Measurements from ENCODE around the gene SPATA32.

The SPATA32 gene

DNA sequence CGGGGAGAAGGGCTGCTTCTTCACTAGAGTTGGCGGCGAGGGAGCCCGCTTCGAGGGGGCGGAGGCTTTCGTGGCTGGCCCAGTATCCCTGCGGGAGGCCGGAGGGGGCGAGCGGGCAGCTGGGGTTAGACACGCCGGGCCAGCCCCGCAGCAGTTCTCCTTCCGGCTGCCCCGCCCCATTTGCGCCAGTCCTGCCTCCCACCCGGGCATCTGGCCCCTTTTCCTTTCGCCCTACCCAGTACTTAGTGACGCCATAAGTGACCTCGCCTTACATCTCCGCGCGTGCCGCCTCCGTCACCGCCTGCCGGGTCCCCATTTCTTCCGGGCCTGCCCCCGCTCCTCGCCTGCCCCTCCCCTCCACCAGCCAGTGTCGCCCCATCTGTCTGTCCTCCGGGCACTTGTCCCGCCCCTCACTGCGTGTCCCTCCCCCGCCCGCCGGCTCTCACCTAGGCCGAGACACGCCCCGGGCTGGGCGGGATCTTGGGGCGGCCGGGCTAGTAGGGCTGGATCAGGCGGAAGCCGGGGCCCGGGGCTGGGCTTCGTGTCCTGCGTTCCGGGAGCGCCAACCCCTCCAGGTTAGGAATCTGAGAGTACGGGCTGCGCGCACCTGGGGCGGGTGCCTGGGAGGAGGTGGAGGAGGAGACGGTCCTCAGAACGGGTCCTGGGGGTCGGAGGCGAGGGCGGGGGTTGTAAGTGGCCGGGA lies 14.3 kb downstream of the SPATA32 start:
- Mint-ChIP-seq H3K27me3 (no peaks in the 10 kb centered on the region), H3K27ac (peak overlapping the region; percentile 76 to 98), H3K9me3 (no peaks in the 10 kb centered on the region), H3K4me1 (peaks cover 83% of the 10 kb centered on the region), H3K4me3 (peak overlapping the region; percentile 86 to 92)
- DNase-seq (peak; percentile 97 to 98), ATAC-seq (peak; percentile 91)

DNA sequence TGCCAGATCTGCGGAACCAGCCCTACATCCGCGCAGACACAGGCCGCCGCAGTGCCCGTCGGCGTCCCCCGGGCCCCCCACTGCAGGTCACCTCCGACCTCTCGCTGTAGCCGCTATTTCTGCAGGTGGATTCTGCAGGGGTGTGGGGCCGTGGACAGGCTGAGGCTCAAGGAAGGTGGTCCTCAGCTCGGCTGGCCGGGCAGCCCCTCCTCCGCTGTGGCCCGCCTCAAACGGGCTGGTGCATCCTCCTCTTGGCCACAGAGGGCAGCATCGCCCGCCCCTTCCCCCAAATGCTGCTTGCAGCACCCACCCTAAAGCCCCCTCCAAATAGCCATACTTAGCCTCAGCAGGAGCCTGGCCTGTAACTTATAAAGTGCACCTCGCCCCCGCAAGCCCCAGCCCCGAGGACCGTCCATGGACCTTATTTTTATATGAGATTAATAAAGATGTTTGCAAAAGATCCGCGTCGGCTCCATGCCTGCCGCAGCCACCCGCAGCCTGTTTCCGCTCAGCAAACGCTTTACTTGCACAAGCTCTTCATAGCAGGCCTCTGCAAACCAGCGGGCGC lies 14.9 kb downstream of the SPATA32 start:
- Mint-ChIP-seq H3K27ac (peak overlapping the region; percentile 67 to 98), H3K27me3 (no peaks in the 10 kb centered on the region), H3K4me3 (peak overlapping the region; percentile 86 to 92), H3K4me1 (peaks cover 83% of the 10 kb centered on the region), H3K9me3 (no peaks in the 10 kb centered on the region)
- ATAC-seq = peak; percentile 66
- no peak for DNase-seq

DNA sequence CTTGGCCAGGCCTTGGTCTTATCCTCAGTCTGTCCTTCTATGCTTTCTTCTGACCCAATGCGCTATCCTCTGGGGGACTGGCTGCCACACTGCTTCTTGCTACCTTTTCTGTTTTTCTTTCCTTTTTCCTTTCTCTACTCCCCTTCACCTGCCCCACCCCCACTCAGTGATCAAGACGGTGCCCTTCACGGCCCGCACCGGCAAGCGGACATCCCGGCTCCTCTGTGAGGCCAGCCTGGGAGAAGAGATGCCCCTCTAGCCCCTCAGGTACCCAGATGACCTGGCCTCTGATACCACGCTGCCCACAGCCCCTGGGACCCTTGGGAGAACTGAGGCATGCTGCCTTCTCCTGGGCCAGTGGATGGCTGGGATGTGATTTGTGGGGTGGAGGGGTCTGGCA lies 15.6 kb downstream of the SPATA32 start:
- Mint-ChIP-seq H3K9me3 (no peaks in the 10 kb centered on the region), H3K4me3 (peak overlapping the region; percentile 56 to 92), H3K27me3 (no peaks in the 10 kb centered on the region), H3K4me1 (peaks cover 80% of the 10 kb centered on the region), H3K27ac (no peak overlapping the region)
- no peak for ATAC-seq
- DNase-seq = no peak

DNA sequence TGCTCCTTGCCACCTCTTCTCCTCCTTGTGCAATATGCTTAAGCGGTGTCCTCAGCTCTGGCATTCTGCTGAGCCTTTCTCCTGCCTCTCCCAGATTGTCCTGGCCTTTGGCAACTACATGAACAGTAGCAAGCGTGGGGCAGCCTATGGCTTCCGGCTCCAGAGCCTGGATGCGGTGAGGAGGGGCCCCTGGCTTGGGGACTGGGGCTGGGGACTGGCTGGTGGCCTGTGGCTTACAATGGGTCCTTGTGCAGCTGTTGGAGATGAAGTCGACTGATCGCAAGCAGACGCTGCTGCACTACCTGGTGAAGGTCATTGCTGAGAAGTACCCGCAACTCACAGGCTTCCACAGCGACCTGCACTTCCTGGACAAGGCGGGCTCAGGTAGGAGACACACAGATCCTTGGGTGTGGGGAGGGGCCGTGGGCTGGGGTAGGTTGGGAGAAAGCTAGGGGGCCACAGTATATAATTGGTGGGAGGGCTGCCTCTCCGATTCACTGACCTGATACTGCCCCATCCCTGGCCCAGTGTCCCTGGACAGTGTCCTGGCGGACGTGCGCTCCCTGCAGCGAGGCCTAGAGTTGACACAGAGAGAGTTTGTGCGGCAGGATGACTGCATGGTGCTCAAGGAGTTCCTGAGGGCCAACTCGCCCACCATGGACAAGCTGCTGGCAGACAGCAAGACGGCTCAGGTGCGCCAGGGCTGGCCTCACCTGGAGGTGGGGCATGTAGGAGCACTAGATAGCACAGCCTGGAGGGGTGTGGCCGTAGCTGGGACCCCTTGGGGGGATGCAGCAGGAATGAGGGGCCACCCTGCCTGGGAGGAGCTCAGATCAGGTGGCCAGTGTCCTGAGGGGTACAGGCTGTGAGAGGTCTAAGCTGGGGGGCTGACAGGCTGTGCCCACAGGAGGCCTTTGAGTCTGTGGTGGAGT lies 16.9 kb downstream of the SPATA32 start:
- Mint-ChIP-seq H3K27me3 (no peaks in the 10 kb centered on the region), H3K9me3 (no peaks in the 10 kb centered on the region), H3K4me3 (peak overlapping the region in 1 of 2 donors; percentile 43), H3K27ac (peak overlapping the region in 1 of 2 donors; percentile 81), H3K4me1 (peaks cover 77% of the 10 kb centered on the region)
- DNase-seq (no peak), ATAC-seq (no peak)

DNA sequence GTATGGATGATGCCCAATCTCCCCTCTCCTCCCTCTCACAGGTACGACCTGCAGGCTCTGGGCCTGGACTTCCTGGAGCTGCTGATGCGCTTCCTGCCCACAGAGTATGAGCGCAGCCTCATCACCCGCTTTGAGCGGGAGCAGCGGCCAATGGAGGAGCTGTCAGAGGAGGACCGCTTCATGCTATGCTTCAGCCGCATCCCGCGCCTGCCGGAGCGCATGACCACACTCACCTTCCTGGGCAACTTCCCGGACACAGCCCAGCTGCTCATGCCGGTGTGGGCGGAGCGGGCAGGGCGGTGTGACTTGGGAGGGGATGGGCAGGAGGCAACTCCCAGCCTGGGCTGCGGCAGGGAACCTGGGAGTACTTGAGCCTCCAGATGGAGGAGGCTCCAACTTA lies 18.1 kb downstream of the SPATA32 start:
- ATAC-seq (no peak), DNase-seq (no peak)
- H3K4me3 Mint-ChIP-seq = no peak overlapping the region
- H3K27ac Mint-ChIP-seq = peak overlapping the region in 1 of 2 donors; percentile 71
- peaks cover 76% of the 10 kb centered on the region for H3K4me1 Mint-ChIP-seq
- H3K27me3 Mint-ChIP-seq = no peaks in the 10 kb centered on the region
- no peaks in the 10 kb centered on the region for H3K9me3 Mint-ChIP-seq

DNA sequence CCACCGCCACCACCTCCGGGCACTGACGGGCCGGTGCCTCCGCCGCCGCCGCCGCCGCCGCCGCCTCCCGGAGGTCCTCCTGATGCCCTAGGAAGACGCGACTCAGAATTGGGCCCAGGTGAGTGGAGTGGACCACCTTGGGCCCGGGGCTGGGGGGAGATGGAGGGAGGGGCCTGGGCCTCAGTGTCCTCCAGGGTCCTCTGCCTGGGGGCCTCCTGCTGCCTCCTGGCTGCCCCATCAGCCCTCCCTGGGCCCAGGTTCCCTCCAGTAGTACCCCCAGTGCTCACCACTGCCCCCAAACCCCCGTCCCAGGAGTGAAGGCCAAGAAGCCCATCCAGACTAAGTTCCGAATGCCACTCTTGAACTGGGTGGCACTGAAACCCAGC lies 19.9 kb downstream of the SPATA32 start:
- Mint-ChIP-seq H3K9me3 (no peaks in the 10 kb centered on the region), H3K4me3 (no peak overlapping the region), H3K27ac (peak overlapping the region in 1 of 2 donors; percentile 54), H3K4me1 (peaks cover 81% of the 10 kb centered on the region), H3K27me3 (no peaks in the 10 kb centered on the region)
- ATAC-seq (peak; percentile 2), DNase-seq (no peak)

DNA sequence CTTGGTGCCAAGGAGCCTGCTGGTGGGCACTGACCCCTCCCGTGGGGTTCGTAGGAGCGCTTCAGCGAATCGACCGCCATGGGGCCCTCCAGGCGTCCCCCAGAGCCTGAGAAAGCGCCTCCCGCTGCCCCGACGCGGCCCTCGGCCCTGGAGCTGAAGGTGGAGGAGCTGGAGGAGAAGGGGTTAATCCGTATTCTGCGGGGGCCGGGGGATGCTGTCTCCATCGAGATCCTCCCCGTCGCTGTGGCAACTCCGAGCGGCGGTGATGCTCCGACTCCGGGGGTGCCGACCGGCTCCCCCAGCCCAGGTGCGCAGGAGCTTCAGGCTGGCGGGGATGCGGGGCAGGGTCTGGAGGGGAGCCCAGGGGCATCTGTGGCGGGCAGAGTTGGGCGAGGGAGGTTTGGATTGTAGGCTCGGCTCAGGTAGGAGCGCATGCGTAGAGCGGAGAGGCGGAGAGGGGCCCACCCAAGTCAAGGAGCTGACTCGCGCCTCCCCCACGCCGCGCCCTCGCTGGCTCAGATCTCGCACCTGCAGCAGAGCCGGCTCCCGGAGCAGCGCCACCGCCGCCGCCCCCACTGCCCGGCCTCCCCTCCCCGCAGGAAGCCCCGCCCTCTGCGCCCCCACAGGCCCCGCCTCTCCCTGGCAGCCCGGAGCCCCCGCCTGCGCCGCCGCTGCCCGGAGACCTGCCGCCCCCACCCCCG lies 20.4 kb downstream of the SPATA32 start:
- Mint-ChIP-seq H3K27me3 (no peaks in the 10 kb centered on the region), H3K27ac (peak overlapping the region in 1 of 2 donors; percentile 96), H3K9me3 (no peaks in the 10 kb centered on the region), H3K4me1 (peaks cover 77% of the 10 kb centered on the region), H3K4me3 (peak overlapping the region in 1 of 2 donors; percentile 19)
- ATAC-seq (peak; percentile 8), DNase-seq (no peak)

DNA sequence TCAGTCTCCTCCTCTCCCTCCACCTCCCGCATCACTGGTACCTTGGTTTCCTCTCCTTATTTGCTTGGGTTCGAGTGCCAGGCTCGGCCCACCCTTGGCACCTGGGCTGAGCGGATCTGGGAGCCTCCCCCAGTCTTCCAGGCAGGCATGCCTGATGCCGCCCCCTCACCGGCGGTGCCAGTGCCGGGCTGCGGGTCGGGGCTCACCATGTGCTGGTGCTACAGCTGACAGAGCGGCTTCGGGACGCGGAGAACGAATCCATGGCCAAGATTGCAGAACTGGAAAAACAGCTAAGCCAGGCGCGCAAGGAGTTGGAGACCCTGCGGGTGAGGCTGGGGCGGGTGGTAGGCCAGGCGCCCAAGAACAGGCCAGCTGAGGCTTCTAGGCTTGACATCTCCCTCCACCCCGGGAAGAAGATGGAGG lies 21.0 kb downstream of the SPATA32 start:
- DNase-seq = no peak
- Mint-ChIP-seq H3K27me3 (no peaks in the 10 kb centered on the region), H3K4me1 (peaks cover 75% of the 10 kb centered on the region), H3K27ac (peak overlapping the region in 1 of 2 donors; percentile 96), H3K4me3 (peak overlapping the region in 1 of 2 donors; percentile 19), H3K9me3 (no peaks in the 10 kb centered on the region)
- ATAC-seq = no peak

DNA sequence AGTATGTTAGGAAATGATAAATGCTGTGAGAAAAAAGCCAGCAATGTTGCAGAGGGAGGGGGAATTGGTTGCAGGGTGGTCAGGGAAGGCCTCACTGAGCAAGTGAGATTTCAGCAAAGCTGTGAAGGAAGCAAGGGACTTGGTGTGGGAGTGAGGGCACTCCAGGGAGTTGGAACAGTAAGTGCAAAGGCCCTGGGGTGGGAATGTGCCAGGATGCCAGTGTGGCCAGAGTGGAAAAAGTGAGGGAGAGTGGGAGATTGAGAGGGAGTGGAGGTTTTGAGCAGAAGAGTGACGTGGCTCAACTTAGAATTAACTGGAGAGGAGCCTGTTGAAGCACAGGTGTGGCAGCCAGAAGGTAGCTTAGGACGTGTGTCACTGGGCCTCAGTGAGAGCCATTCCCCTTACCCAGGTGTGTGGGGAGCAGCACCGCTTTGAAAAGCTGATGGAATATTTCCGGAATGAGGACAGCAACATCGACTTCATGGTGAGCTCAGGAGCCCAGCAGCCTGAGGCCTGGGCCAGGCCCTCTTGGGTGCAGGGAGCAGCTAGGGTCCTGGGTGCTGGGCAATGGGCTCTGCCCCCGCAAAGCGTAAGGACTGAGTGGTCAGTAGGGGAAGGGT lies 23.6 kb downstream of the SPATA32 start:
- no peaks in the 10 kb centered on the region for H3K27me3 Mint-ChIP-seq
- H3K9me3 Mint-ChIP-seq = no peaks in the 10 kb centered on the region
- ATAC-seq (no peak), DNase-seq (no peak)
- peak overlapping the region; percentile 16 to 80 for H3K27ac Mint-ChIP-seq
- H3K4me3 Mint-ChIP-seq = no peak overlapping the region
- H3K4me1 Mint-ChIP-seq = peaks cover 82% of the 10 kb centered on the region

DNA sequence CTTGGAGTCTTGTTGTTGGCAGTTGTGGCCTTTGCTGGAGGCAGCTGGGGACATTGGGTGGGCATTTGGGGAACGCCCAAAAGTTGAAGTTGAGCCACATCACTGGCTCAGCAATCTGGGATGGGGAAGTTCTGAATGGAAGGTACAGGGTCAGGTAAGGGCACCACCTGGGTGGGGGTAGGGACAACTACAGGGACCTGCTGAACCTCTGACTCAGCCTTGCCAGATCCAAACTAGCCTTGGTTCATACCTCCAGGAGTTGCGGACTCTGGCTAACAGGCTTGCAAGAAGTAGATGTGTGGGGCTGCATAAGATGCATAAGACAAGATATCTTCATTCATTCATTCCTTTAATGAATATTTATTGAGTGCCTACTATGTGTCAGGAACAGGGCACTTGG lies 24.2 kb downstream of the SPATA32 start:
- no peak for ATAC-seq
- no peak overlapping the region for H3K4me3 Mint-ChIP-seq

DNA sequence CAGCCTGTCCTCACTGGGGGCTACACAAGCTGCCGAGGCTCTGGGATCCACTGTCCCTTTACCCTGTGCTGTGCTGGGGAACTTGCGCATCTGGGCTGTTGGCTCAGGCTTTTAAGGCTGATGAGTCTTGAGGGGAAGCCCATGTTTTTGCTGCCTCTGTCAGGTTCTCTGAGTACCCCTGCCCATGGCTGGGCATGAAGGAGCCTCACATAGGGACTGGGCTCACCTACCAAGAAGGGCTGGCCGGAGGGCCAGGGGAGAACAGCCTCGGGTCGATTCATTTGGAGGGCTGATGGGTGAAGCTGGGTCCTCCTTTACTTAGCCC lies 25.6 kb downstream of the SPATA32 start:
- peaks cover 89% of the 10 kb centered on the region for H3K4me1 Mint-ChIP-seq
- no peak overlapping the region for H3K4me3 Mint-ChIP-seq
- DNase-seq (no peak), ATAC-seq (no peak)
- no peaks in the 10 kb centered on the region for H3K9me3 Mint-ChIP-seq
- no peaks in the 10 kb centered on the region for H3K27me3 Mint-ChIP-seq
- H3K27ac Mint-ChIP-seq = no peak overlapping the region

More for the DNA sequence above, 24.2 kb downstream of the SPATA32 start:
- Mint-ChIP-seq H3K4me1 (peaks cover 83% of the 10 kb centered on the region), H3K27ac (peak overlapping the region in 1 of 2 donors; percentile 1), H3K9me3 (no peaks in the 10 kb centered on the region), H3K27me3 (no peaks in the 10 kb centered on the region)
- no peak for DNase-seq

DNA sequence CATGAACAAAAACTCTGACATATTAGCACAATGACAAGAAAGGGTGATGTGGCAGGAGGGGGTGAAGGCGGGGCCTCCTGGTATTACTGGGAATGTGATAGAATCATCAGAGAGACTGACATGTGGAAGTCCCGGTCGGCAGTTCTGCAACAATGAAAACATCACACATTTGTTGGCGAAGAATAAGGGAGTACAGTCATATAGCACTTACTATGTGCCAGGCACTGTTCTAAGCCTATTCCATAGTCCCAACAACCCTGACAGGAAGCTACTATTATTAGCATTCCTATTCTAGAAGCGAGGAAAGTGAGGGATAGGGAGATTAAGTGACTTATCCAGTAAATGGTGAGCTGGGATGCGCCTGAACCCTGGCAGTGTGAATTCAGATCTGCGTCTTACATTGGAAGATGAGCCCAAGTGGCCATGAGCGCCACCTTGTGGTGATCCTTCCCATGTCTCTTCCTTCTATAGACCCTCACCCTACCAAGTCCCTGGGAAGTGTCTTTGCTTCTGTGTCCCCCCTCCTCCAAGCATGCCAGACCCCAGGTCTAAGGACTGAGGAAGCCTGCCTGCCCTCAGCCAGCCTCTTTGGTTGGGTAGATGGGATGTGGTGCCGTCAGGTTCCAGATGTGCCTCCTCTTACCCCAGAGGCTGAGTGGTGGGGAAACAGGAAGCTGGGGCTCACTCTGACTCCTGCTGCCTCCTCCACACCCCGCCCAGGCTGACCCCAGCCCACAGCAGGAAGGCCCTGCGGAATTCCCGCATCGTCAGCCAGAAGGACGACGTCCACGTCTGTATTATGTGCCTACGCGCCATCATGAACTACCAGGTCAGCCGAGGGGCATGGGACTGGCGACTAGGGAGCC lies 26.2 kb downstream of the SPATA32 start:
- peaks cover 89% of the 10 kb centered on the region for H3K4me1 Mint-ChIP-seq

DNA sequence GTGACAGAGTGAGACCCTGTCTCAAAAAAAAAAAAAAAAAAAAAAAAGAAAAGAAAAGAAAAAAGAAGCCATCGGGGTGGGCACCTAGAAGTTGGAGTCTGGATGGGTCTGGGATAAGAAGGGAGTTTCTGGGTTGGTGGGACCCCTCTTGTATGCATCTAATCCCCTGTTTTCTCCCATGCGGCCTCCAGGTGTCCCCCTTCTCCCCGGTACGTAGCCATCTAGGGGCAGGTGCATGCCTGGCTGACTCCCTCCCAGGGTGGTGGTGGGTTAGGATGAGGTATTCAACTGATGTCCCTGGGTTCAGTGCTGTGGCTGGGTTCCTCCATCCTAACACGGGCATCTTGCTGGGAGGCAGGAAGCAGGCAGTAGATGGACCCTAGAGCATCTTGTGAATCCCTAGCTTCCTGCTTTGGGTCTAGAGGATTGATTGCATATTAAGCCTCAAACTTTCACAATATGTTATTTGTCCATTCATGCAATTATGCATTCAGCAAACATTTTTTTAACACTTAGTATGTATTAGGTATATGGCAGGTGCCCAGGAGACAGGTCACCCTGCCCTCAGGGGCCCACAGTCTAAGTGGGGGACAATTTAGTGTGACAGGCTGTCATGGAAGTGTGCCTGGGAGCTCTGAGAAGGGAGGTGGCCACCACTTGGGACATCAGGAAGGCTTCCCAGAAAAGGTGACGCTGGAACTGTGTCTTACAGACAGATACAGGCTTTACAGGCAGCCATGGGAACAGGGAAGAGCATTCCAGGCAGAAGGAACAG lies 27.1 kb downstream of the SPATA32 start:
- H3K27me3 Mint-ChIP-seq = no peaks in the 10 kb centered on the region
- H3K4me3 Mint-ChIP-seq = peak overlapping the region; percentile 1 to 83
- peak; percentile 58 for ATAC-seq
- H3K4me1 Mint-ChIP-seq = peaks cover 93% of the 10 kb centered on the region
- H3K27ac Mint-ChIP-seq = peak overlapping the region; percentile 13 to 55
- no peaks in the 10 kb centered on the region for H3K9me3 Mint-ChIP-seq
- no peak for DNase-seq

More for the DNA sequence above, 26.2 kb downstream of the SPATA32 start:
- Mint-ChIP-seq H3K4me3 (peak overlapping the region in 1 of 2 donors; percentile 58), H3K9me3 (no peaks in the 10 kb centered on the region), H3K27ac (peak overlapping the region in 1 of 2 donors; percentile 36), H3K27me3 (no peaks in the 10 kb centered on the region)
- DNase-seq = peak; percentile 60 to 66
- ATAC-seq = peak; percentile 55
